H9 (cell line): ENCODE measurements around the gene VEGFA. TPM values are rescaled to one million over a fixed set of nuclear protein-coding genes. Genes with fewer than 3 reads are reported as not detected.

ENCODE experiments used
- DNase-seq: peaks from one replicate; pipeline ENCODE4 v3.0.0-alpha.2; 2017
- H2AFZ ChIP-seq: one replicate; pipeline ENCODE4 v1.6.1; 2013; ENCODE audit warnings: mild to moderate bottlenecking, low read length, control low read depth, moderate library complexity
- H2AK5ac ChIP-seq: 2 replicates; pipeline ENCODE4 v1.6.1; 2013; ENCODE audit warnings: low read length, control low read depth, mixed read lengths; ENCODE audit not compliant: insufficient read length
- H2BK120ac ChIP-seq: one replicate; pipeline ENCODE4 v1.6.1; 2013; ENCODE audit warnings: low read depth, mild to moderate bottlenecking, low read length, control low read depth, inconsistent platforms; ENCODE audit not compliant: poor library complexity, severe bottlenecking
- H2BK12ac ChIP-seq: 2 replicates; pipeline ENCODE4 v1.6.1; 2013; ENCODE audit warnings: low read length, control low read depth, mixed read lengths, low read depth; ENCODE audit not compliant: insufficient read length
- H2BK15ac ChIP-seq: 2 replicates; pipeline ENCODE4 v1.6.1; 2013; ENCODE audit warnings: low read depth, low read length, control low read depth
- H2BK20ac ChIP-seq: one replicate; pipeline ENCODE4 v1.6.1; 2013; ENCODE audit warnings: low read depth, mild to moderate bottlenecking, low read length, control low read depth, inconsistent platforms; ENCODE audit not compliant: poor library complexity, severe bottlenecking
- H2BK5ac ChIP-seq: 2 replicates; pipeline ENCODE4 v1.6.1; 2013; ENCODE audit warnings: low read length, control low read depth, mixed read lengths; ENCODE audit not compliant: insufficient read length
- H3K14ac ChIP-seq: 2 replicates; pipeline ENCODE4 v1.6.1; 2013; ENCODE audit warnings: low read length, control low read depth; ENCODE audit not compliant: insufficient read depth
- H3K18ac ChIP-seq: 2 replicates; pipeline ENCODE4 v1.6.1; 2013; ENCODE audit warnings: low read depth, mild to moderate bottlenecking, mixed read lengths, low read length, control low read depth; ENCODE audit not compliant: insufficient read length
- H3K23ac ChIP-seq: 2 replicates; pipeline ENCODE4 v1.6.1; 2013; ENCODE audit warnings: low read length, control low read depth, mixed read lengths, low read depth; ENCODE audit not compliant: insufficient read length
- H3K23me2 ChIP-seq: 2 replicates; pipeline ENCODE4 v1.6.1; 2013; ENCODE audit warnings: low read depth, mild to moderate bottlenecking, mixed read lengths, low read length, control low read depth; ENCODE audit not compliant: insufficient read length, poor library complexity, severe bottlenecking
- H3K27ac ChIP-seq: 2 replicates; pipeline ENCODE4 v1.5.1; 2013; ENCODE audit warnings: low read length, control low read depth, mixed read lengths, low read depth; ENCODE audit not compliant: insufficient read length
- H3K27me3 ChIP-seq: 2 replicates; pipeline ENCODE4 v1.6.1; 2013; ENCODE audit warnings: low read length, control low read depth, inconsistent platforms; ENCODE audit not compliant: insufficient read depth
- H3K4ac ChIP-seq: 2 replicates; pipeline ENCODE4 v1.6.1; 2013; ENCODE audit warnings: low read depth, mild to moderate bottlenecking, control low read depth, inconsistent platforms, low read length, moderate library complexity
- H3K4me1 ChIP-seq: 2 replicates; pipeline ENCODE4 v1.6.1; 2013; ENCODE audit warnings: low read length, control low read depth, inconsistent platforms; ENCODE audit not compliant: insufficient read depth
- H3K4me2 ChIP-seq: 2 replicates; pipeline ENCODE4 v1.6.1; 2013; ENCODE audit warnings: low read length, control low read depth, mixed read lengths; ENCODE audit not compliant: insufficient read length, insufficient read depth
- H3K56ac ChIP-seq: 2 replicates; pipeline ENCODE4 v1.6.1; 2013; ENCODE audit warnings: low read depth, mild to moderate bottlenecking, mixed read lengths, low read length, control low read depth; ENCODE audit not compliant: insufficient read length
- H3K79me1 ChIP-seq: 2 replicates; pipeline ENCODE4 v1.6.1; 2013; ENCODE audit warnings: low read depth, mild to moderate bottlenecking, moderate library complexity, low read length, control low read depth, inconsistent platforms; ENCODE audit not compliant: insufficient read depth, poor library complexity, severe bottlenecking
- H3K79me2 ChIP-seq: 2 replicates; pipeline ENCODE4 v1.6.1; 2013; ENCODE audit warnings: low read length, control low read depth, inconsistent platforms; ENCODE audit not compliant: insufficient read depth
- H3K9ac ChIP-seq: 2 replicates; pipeline ENCODE4 v1.6.1; 2013; ENCODE audit warnings: low read length, control low read depth, mixed read lengths; ENCODE audit not compliant: insufficient read length; ENCODE audit errors: extremely low read depth
- H3K9me3 ChIP-seq: one replicate; pipeline ENCODE4 v1.6.1; 2013; ENCODE audit warnings: low read depth, low read length, inconsistent platforms; ENCODE audit not compliant: control insufficient read depth
- H3T11ph ChIP-seq: one replicate; pipeline ENCODE4 v1.6.1; 2013; ENCODE audit warnings: mild to moderate bottlenecking, low read length, control low read depth, inconsistent platforms
- H4K20me1 ChIP-seq: one replicate; pipeline ENCODE4 v1.6.1; 2013; ENCODE audit not compliant: control insufficient read depth, insufficient read length, insufficient read depth
- H4K5ac ChIP-seq: 2 replicates; pipeline ENCODE4 v1.6.1; 2013; ENCODE audit warnings: low read depth, mild to moderate bottlenecking, mixed read lengths, low read length, control low read depth; ENCODE audit not compliant: insufficient read length
- H4K8ac ChIP-seq: replicated peaks from 2 replicates; pipeline ENCODE4 v1.6.1; 2013; ENCODE audit warnings: low read length, control low read depth, mixed read lengths, low read depth; ENCODE audit not compliant: insufficient read length
- H4K91ac ChIP-seq: 2 replicates; pipeline ENCODE4 v1.6.1; 2013; ENCODE audit warnings: low read depth, mild to moderate bottlenecking, moderate library complexity, mixed read lengths, low read length, control low read depth; ENCODE audit not compliant: insufficient read length
- H3K27ac Mint-ChIP-seq, 3 experiments: 2 replicates in 2 of 3; 3 replicates in 1 of 3; pipeline ENCODE4 v1.8.0; 2020 to 2021; ENCODE audit warnings: mixed read lengths in 3 of 3, mild to moderate bottlenecking in 1 of 3, moderate library complexity in 1 of 3
- H3K27me3 Mint-ChIP-seq: 2 replicates; pipeline ENCODE4 v1.8.0; 2021; ENCODE audit warnings: low read depth, mild to moderate bottlenecking, moderate library complexity, mixed read lengths
- H3K36me3 Mint-ChIP-seq, 3 experiments: 2 replicates in 2 of 3; 3 replicates in 1 of 3; pipeline ENCODE4 v1.8.0; 2020 to 2021; ENCODE audit warnings: low read depth in 3 of 3, mixed read lengths in 3 of 3; ENCODE audit not compliant: insufficient read depth in 1 of 3
- H3K4me1 Mint-ChIP-seq, 2 experiments: 2 replicates each; pipeline ENCODE4 v1.8.0; 2020; ENCODE audit warnings: mixed read lengths in 2 of 2
- H3K4me3 Mint-ChIP-seq, 2 experiments: 2 replicates in 1 of 2; 3 replicates in 1 of 2; pipeline ENCODE4 v1.8.0; 2020 to 2021; ENCODE audit warnings: mild to moderate bottlenecking in 2 of 2, mixed read lengths in 2 of 2, moderate library complexity in 1 of 2
- H3K9me3 Mint-ChIP-seq, 2 experiments: 2 replicates in 1 of 2; 3 replicates in 1 of 2; pipeline ENCODE4 v1.8.0; 2020; ENCODE audit warnings: mild to moderate bottlenecking in 2 of 2, mixed read lengths in 2 of 2, moderate library complexity in 1 of 2
- CTCF ChIP-seq: fragments of 200-600 bp; sonication (generic); conservative IDR thresholded peaks from 3 replicates; pipeline ENCODE4 v1.8.0; 2021; ENCODE audit warnings: antibody characterized with exemption, mild to moderate bottlenecking
- WGBS: extraction: QIAGEN DNeasy Blood & Tissue Kit; methylation state at CpG from one replicate; pipeline ENCODE4 v1.1.7; 2013; ENCODE audit warnings: missing lambda C conversion rate, low lambda C conversion rate, mixed read lengths; ENCODE audit not compliant: insufficient read length; ENCODE audit errors: extremely low coverage; 5-methylcytosine and 5-hydroxymethylcytosine counted together
- total RNA-seq: library from RNA; stranded (reverse); gene quantifications from 2 replicates; pipeline ENCODE4 v1.2.1, GENCODE V29; 2021

VEGFA gene
- total RNA-seq, 1 experiment from 2014 or later: 47.9 TPM

- Mint-ChIP-seq H3K27ac (peak overlapping the region in 2 of 3 experiments; percentile 61 to 72; a peak in 2 of 7 replicates), H3K4me3 (no peak overlapping the region)
- DNase-seq: no peak
These were observed 28.9 kb downstream of the VEGFA start for GRCh38 chr6:43798688-43799444.

More at GRCh38 chr6:43798688-43799444, 28.9 kb downstream of the VEGFA start:
- no peak overlapping the region for H3K9ac ChIP-seq
- no peak overlapping the region for H3K4me2 ChIP-seq
- no peaks in the 10 kb centered on the region for H3K79me1 ChIP-seq
- H4K20me1 ChIP-seq: no peaks in the 10 kb centered on the region
- H3K79me2 ChIP-seq: no peaks in the 10 kb centered on the region
- no peak overlapping the region for H3K4ac ChIP-seq
- no peak overlapping the region for H2BK20ac ChIP-seq
- no peak overlapping the region for H3K18ac ChIP-seq
- H3K27me3 Mint-ChIP-seq: peaks cover 3% of the 10 kb centered on the region
- no peak overlapping the region for H2BK120ac ChIP-seq
- no peak overlapping the region for H4K91ac ChIP-seq
- H2AFZ ChIP-seq: no peak overlapping the region
- H2BK5ac ChIP-seq: no peak overlapping the region
- no peaks in the 10 kb centered on the region for H3K4me1 ChIP-seq
- no peak overlapping the region for H2BK15ac ChIP-seq
- H3K14ac ChIP-seq: no peak overlapping the region
- peaks cover 0 to 6% of the 10 kb centered on the region in 2 experiments; a peak in 1 of 4 replicates for H3K4me1 Mint-ChIP-seq
- H4K8ac ChIP-seq: no peak overlapping the region
- no peak overlapping the region for H4K5ac ChIP-seq
- H2BK12ac ChIP-seq: no peak overlapping the region
- no peak for TF ChIP-seq CTCF
- no peak overlapping the region for H2AK5ac ChIP-seq
- H3K9me3 ChIP-seq: no peaks in the 10 kb centered on the region
- H3K23ac ChIP-seq: no peak overlapping the region
- no peak overlapping the region for H3K27ac ChIP-seq
- no peak overlapping the region for H3T11ph ChIP-seq
- no peak overlapping the region for H3K56ac ChIP-seq
- H3K9me3 Mint-ChIP-seq: no peaks in the 10 kb centered on the region
- WGBS: no CpG with 5 or more reads among the region's 10 CpGs
- H3K27me3 ChIP-seq: no peaks in the 10 kb centered on the region
- no peaks in the 10 kb centered on the region for H3K23me2 ChIP-seq
- H3K36me3 Mint-ChIP-seq: no peaks in the 10 kb centered on the region
